K562 (cell line): ENCODE measurements around the gene CPA3. TPM values are rescaled to one million over a fixed set of nuclear protein-coding genes. Genes with fewer than 3 reads are reported as not detected.

Source experiments
- ATAC-seq: fragments of 200-7000 bp; cut with Tn5 transposase; 3 replicates; pipeline ENCODE4 v1.9.1; 2020; ENCODE audit warnings: moderate library complexity
- BruUV-seq: library from RNA; stranded (reverse); fragments of 400-500 nt; replicated peaks from 2 replicates; lab custom pipeline; 2021; lab: Mats Ljungman, UMichigan
- CTCF ChIA-PET: fragments of 300-600 bp; formaldehyde crosslinking; extraction: SDS; loops from one replicate; lab custom pipeline; 2021; ENCODE audit warnings: low intra/inter-chr PET ratio; lab: Yijun Ruan, JAX
- POLR2A ChIA-PET: fragments of 300-600, 350-650 bp; sonication (Branson Sonifier 250); formaldehyde crosslinking; extraction: SDS; loops from one replicate; lab custom pipeline; 2021; ENCODE audit warnings: antibody characterized with exemption, inconsistent platforms; lab: Yijun Ruan, JAX
- DNase-seq, 4 experiments: peaks; one replicate each; pipeline versions ENCODE4 v3.0.0 to v3.0.0-alpha.2; 2011 to 2018; ENCODE audit warnings: low spot score in 3 of 4, mixed read lengths in 3 of 4; ENCODE audit errors: extremely low read depth in 1 of 4
- FAIRE-seq: peaks from 2 replicates; lab custom pipeline; 2011; peaks lifted over from hg19 to GRCh38; lab: Jason Lieb, UNC
- H2AFZ ChIP-seq: 2 replicates; pipeline ENCODE4 v1.6.0; 2011; ENCODE audit warnings: low read depth, low read length, control low read depth, inconsistent platforms
- H3K27ac ChIP-seq: fragments of 200-600 bp; 3 replicates; pipeline ENCODE4 v1.8.0; 2011; ENCODE audit warnings: low read depth, mild to moderate bottlenecking, control low read depth, inconsistent platforms, low read length, moderate library complexity, mixed read lengths; ENCODE audit errors: extremely low read depth
- H3K27me3 ChIP-seq, 2 experiments: fragments of 300-600 bp in 1 of 2; 2 replicates in 1 of 2; 3 replicates in 1 of 2; pipeline versions ENCODE4 v1.6.0 to v1.8.0; 2011; ENCODE audit warnings: inconsistent platforms in 2 of 2, low read length in 2 of 2, mild to moderate bottlenecking in 1 of 2, mixed read lengths in 1 of 2, moderate library complexity in 1 of 2; ENCODE audit not compliant: control insufficient read depth in 2 of 2, insufficient read depth in 2 of 2
- H3K36me3 ChIP-seq: fragments of 300-600 bp; 3 replicates; pipeline ENCODE4 v1.8.0; 2011; ENCODE audit warnings: mild to moderate bottlenecking, low read length, inconsistent platforms; ENCODE audit not compliant: control insufficient read depth, insufficient read depth
- H3K4me1 ChIP-seq, 2 experiments: fragments of 200-600 bp in 1 of 2; replicated peaks in 1 of 2; 2 replicates in 1 of 2; 3 replicates in 1 of 2; pipeline versions ENCODE4 v1.5.1 to v1.8.0; 2011; ENCODE audit warnings: inconsistent platforms in 2 of 2, low read length in 2 of 2, mild to moderate bottlenecking in 1 of 2, mixed read lengths in 1 of 2, moderate library complexity in 1 of 2; ENCODE audit not compliant: control insufficient read depth in 2 of 2, insufficient read depth in 2 of 2
- H3K4me2 ChIP-seq: 2 replicates; pipeline ENCODE4 v1.6.1; 2011; ENCODE audit warnings: low read length, control low read depth, inconsistent platforms, mixed read lengths; ENCODE audit not compliant: insufficient read depth
- H3K4me3 ChIP-seq: fragments of 200-600 bp; sonication (generic), shearing (Covaris generic); 2 replicates; pipeline ENCODE4 v1.5.1; 2016; ENCODE audit warnings: control low read depth, inconsistent platforms
- H3K79me2 ChIP-seq: fragments of 200-600 bp; 3 replicates; pipeline ENCODE4 v1.8.0; 2011; ENCODE audit warnings: low read length, inconsistent platforms; ENCODE audit not compliant: control insufficient read depth, insufficient read depth
- H3K9ac ChIP-seq, 2 experiments: 2 replicates each; pipeline versions ENCODE4 v1.6.0 to v1.6.1; 2011; ENCODE audit warnings: low read depth in 2 of 2, low read length in 2 of 2, control low read depth in 1 of 2, inconsistent platforms in 1 of 2, mild to moderate bottlenecking in 1 of 2, mixed read lengths in 1 of 2; ENCODE audit not compliant: insufficient read depth in 1 of 2
- H3K9me1 ChIP-seq: one replicate; pipeline ENCODE4 v1.6.0; 2011; ENCODE audit warnings: inconsistent platforms, mild to moderate bottlenecking, low read length, moderate library complexity; ENCODE audit not compliant: control insufficient read depth, insufficient read depth
- H3K9me3 ChIP-seq: replicated peaks from 2 replicates; pipeline ENCODE4 v1.5.1; 2011; ENCODE audit warnings: low read depth, low read length, inconsistent platforms; ENCODE audit not compliant: control insufficient read depth, insufficient read depth
- H4K20me1 ChIP-seq: replicated peaks from 2 replicates; pipeline ENCODE4 v1.6.1; 2011; ENCODE audit warnings: low read length, inconsistent platforms, mixed read lengths; ENCODE audit not compliant: control insufficient read depth, insufficient read depth
- CHD4 ChIP-seq: fragments of 200-600 bp; sonication (generic); IDR thresholded peaks from 3 replicates; pipeline ENCODE4 v1.6.1; 2012; ENCODE audit warnings: low read depth, mild to moderate bottlenecking, mixed read lengths, low read length, inconsistent platforms; ENCODE audit not compliant: insufficient read depth, insufficient replicate concordance, poor library complexity, severe bottlenecking
- DEAF1 ChIP-seq: fragments of 450-650 bp; formaldehyde crosslinking; IDR thresholded peaks from 2 replicates; pipeline ENCODE4 v1.4.0; 2020; ENCODE audit warnings: mild to moderate bottlenecking, moderate library complexity
- FOXK2 ChIP-seq, 2 experiments: fragments of 450-650 bp; IDR thresholded peaks in 1 of 2; conservative IDR thresholded peaks in 1 of 2; 2 replicates each; pipeline ENCODE4 v1.6.1; 2016; ENCODE audit warnings: low read depth in 2 of 2, mild to moderate bottlenecking in 1 of 2
- NFATC3 ChIP-seq: fragments of 450-650 bp; IDR thresholded peaks from 2 replicates; pipeline ENCODE4 v1.6.1; 2017; ENCODE audit warnings: mild to moderate bottlenecking
- PBX2 ChIP-seq, 2 experiments: IDR thresholded peaks in 1 of 2; conservative IDR thresholded peaks in 1 of 2; 2 replicates each; pipeline ENCODE4 v1.6.1; 2016; ENCODE audit warnings: low read depth in 2 of 2, mild to moderate bottlenecking in 1 of 2, missing compliant biosample characterization in 1 of 2, missing genetic modification characterization in 1 of 2, moderate library complexity in 1 of 2
- RAD21 ChIP-seq, 2 experiments: fragments of 250-450 bp in 1 of 2; fragments of 450-650 bp in 1 of 2; sonication (Bioruptor Pico) in 1 of 2; formaldehyde crosslinking in 1 of 2; IDR thresholded peaks in 1 of 2; conservative IDR thresholded peaks in 1 of 2; 2 replicates each; pipeline versions ENCODE4 v1.4.0 to v1.8.0; 2020 to 2022; ENCODE audit warnings: mild to moderate bottlenecking in 2 of 2, moderate library complexity in 1 of 2
- RAD51 ChIP-seq: fragments of 450-650 bp; IDR thresholded peaks from 2 replicates; pipeline ENCODE4 v1.7.1; 2016; ENCODE audit warnings: low read depth, mild to moderate bottlenecking, borderline replicate concordance
- RUNX1 ChIP-seq: sonication (generic); IDR thresholded peaks from 2 replicates; pipeline ENCODE4 v1.6.1; 2016; ENCODE audit warnings: antibody characterized with exemption, low read depth
- WGBS: fragments of 100-300 bp; shearing (Covaris generic); methylation state at CpG from one replicate; pipeline ENCODE4 v1.1.6; 2016; ENCODE audit warnings: low coverage, mixed read lengths; ENCODE audit not compliant: insufficient coverage; ENCODE audit errors: missing lambda C conversion rate; 5-methylcytosine and 5-hydroxymethylcytosine counted together
- in situ Hi-C: fragments of 300-500 bp; cut with MboI; formaldehyde crosslinking; loops from 4 replicates; pipeline ENCODE4 v1.15.0; 2018; ENCODE audit warnings: inconsistent platforms, mixed read lengths
- intact Hi-C: fragments of 100-400 bp; cut with micrococcal nuclease; formaldehyde crosslinking; loops from 2 replicates; pipeline ENCODE4 v1.14.2; 2022
- polyA plus RNA-seq, 8 experiments: library from polyadenylated mRNA; depleted of rRNA in 4 of 8; stranded (reverse) in 5 of 8; unstranded in 3 of 8; fragments of >200 nt; fragmentation: Nextera tagmentation in 2 of 8; fragmentation: Illumina TruSeq in 1 of 8; extraction: Ambion mirVana in 2 of 8; extraction: Trizol in 1 of 8; gene quantifications; 2 replicates each; pipeline versions ENCODE4 v1.2.1 to v1.2.3, GENCODE V29; 2011 to 2014; ENCODE audit warnings: inconsistent platforms in 1 of 8, missing spikeins in 1 of 8
- total RNA-seq, 7 experiments: library from RNA; depleted of rRNA in 6 of 7; stranded (reverse); fragments of >200 nt in 6 of 7; fragmentation: Illumina TruSeq in 2 of 7; extraction: Trizol in 2 of 7; gene quantifications; 2 replicates each; pipeline versions ENCODE4 v1.2.1 to v1.2.3, GENCODE V29; 2011 to 2021; ENCODE audit warnings: low replicate concordance in 1 of 7
- TF ChIP-seq, protein P1 (sequence below): fragments of 450-650 bp; IDR thresholded peaks from 2 replicates; pipeline ENCODE4 v1.6.1; 2016; ENCODE audit warnings: mild to moderate bottlenecking

CPA3 gene
- total and polyA plus RNA-seq, 9 of the 15 experiments (the other 6 are each of a cell fraction or from before 2014, with no cell fraction given): not detected

GRCh38 chr3:148861277-148861869, 3.7 kb upstream of the CPA3 start:
- FAIRE-seq (peak; percentile 89), DNase-seq (peak; percentile 31 to 52 (median 50)), ATAC-seq (peak; percentile 69)
- H3K4me3 ChIP-seq: no peak overlapping the region
- POLR2A ChIA-PET: interaction anchor here (0.9 kb wide), 1 partner anchor 10 kb away, joined by 5 read pairs; no protein-coding TSS in a partner anchor
- H3K36me3 ChIP-seq: no peaks in the 10 kb centered on the region
- BruUV-seq: no TSS peak
- no peak overlapping the region for H3K4me2 ChIP-seq
- no peak overlapping the region for H2AFZ ChIP-seq
- CTCF ChIA-PET: interaction anchor here (0.5 to 2.3 kb wide), 5 partner anchors 76 to 1463 kb away, joined by 3 to 13 read pairs (median 5); no protein-coding TSS in a partner anchor
- no peak overlapping the region for H3K9ac ChIP-seq
- no peaks in the 10 kb centered on the region for H3K9me3 ChIP-seq
- no peak overlapping the region for H3K27ac ChIP-seq
- 0% methylated on average over 1 of the region's 1 CpG for WGBS
- intact Hi-C loops: loop anchor here (1.0 to 10.0 kb wide), 4 partner anchors 82 to 411 kb away; partner anchors contain the start of gene HPS3
- in situ Hi-C loops: no loop called here
- H3K9me1 ChIP-seq: no peaks in the 10 kb centered on the region
- H3K4me1 ChIP-seq: no peaks in the 10 kb centered on the region
- no peaks in the 10 kb centered on the region for H3K27me3 ChIP-seq
- no peaks in the 10 kb centered on the region for H4K20me1 ChIP-seq
- H3K79me2 ChIP-seq: no peaks in the 10 kb centered on the region
- no peak for TF ChIP-seq FOXK2 (conservative IDR thresholded peaks at IDR 0.05 in 1 of 2, IDR thresholded peaks at IDR 0.05 in 1 of 2; ENCODE audit: low read depth in 2 of 2)
- TF ChIP-seq DEAF1 (CRISPR knock-in tag): peak; percentile 43; the same call in 1 of the 2 replicates
- TF ChIP-seq NFATC3: no peak
- no peak for TF ChIP-seq RAD51
- peak; percentile 65 to 70 for TF ChIP-seq RAD21 (CRISPR knock-in tag; conservative IDR thresholded peaks at IDR 0.05 in 1 of 2, IDR thresholded peaks at IDR 0.05 in 1 of 2)
- TF ChIP-seq, protein P1, sequence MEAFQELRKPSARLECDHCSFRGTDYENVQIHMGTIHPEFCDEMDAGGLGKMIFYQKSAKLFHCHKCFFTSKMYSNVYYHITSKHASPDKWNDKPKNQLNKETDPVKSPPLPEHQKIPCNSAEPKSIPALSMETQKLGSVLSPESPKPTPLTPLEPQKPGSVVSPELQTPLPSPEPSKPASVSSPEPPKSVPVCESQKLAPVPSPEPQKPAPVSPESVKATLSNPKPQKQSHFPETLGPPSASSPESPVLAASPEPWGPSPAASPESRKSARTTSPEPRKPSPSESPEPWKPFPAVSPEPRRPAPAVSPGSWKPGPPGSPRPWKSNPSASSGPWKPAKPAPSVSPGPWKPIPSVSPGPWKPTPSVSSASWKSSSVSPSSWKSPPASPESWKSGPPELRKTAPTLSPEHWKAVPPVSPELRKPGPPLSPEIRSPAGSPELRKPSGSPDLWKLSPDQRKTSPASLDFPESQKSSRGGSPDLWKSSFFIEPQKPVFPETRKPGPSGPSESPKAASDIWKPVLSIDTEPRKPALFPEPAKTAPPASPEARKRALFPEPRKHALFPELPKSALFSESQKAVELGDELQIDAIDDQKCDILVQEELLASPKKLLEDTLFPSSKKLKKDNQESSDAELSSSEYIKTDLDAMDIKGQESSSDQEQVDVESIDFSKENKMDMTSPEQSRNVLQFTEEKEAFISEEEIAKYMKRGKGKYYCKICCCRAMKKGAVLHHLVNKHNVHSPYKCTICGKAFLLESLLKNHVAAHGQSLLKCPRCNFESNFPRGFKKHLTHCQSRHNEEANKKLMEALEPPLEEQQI: no peak
- TF ChIP-seq PBX2 (CRISPR knock-in tag; IDR thresholded peaks at IDR 0.05; ENCODE audit: low read depth): no peak
- TF ChIP-seq PBX2 (tag; conservative IDR thresholded peaks at IDR 0.05; ENCODE audit: low read depth): peak; percentile 50; the same call in 1 of the 2 replicates
- no peak for TF ChIP-seq RUNX1
- no peak for TF ChIP-seq CHD4
